HG03439 (cell line): ENCODE measurements around the gene FBXO34.

Experiments
- ATAC-seq: cut with Tn5 transposase; IDR thresholded peaks from one replicate; pipeline ENCODE4 v1.9.1; 2021; ENCODE audit warnings: mild to moderate bottlenecking, moderate library complexity; ENCODE audit not compliant: unreplicated experiment

FBXO34 gene, protein sequence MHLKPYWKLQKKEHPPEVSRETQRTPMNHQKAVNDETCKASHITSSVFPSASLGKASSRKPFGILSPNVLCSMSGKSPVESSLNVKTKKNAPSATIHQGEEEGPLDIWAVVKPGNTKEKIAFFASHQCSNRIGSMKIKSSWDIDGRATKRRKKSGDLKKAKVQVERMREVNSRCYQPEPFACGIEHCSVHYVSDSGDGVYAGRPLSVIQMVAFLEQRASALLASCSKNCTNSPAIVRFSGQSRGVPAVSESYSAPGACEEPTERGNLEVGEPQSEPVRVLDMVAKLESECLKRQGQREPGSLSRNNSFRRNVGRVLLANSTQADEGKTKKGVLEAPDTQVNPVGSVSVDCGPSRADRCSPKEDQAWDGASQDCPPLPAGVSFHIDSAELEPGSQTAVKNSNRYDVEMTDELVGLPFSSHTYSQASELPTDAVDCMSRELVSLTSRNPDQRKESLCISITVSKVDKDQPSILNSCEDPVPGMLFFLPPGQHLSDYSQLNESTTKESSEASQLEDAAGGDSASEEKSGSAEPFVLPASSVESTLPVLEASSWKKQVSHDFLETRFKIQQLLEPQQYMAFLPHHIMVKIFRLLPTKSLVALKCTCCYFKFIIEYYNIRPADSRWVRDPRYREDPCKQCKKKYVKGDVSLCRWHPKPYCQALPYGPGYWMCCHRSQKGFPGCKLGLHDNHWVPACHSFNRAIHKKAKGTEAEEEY

DNA sequence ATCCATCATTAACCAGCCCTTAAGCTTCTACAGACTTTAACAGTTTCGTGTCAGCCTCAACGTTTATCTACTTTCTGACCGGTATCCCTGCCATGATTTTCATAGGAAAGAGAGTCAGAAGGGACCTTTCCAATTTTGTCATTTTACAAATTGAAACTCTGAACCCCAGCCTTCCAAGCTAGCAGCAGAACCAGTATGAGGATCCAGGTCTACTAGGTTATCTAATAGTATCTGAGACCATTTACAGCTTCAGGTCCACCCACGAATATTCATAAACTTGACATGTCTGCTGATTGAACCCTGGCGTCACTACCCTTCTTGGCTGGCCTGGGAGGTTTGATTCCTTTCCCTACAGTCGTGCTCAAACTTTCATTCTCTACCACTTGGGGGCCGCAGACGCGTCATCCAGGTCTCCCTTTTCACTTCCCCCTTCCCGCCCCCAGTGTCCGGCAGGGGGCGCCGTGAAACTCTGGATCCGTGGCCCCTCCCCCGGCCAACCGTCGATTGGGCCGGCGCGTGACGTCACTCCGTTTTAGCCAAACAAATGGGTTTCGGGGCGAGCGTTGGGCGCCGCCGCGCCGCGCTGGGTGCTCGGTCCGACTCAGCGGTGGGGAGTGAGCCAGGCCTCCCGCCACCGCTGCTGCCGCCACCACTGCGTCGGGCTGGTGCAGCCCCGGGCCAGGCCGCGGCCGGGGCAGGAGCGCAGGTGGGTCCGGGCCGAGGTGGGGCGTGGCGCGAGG is at the start of gene FBXO34:
Gene FBXO34 (plus strand): TSS at position 590 of the 740 bp plus-strand sequence. CDS start 78,970 bp downstream, outside the sequence.
- peak; percentile 84 for ATAC-seq

DNA sequence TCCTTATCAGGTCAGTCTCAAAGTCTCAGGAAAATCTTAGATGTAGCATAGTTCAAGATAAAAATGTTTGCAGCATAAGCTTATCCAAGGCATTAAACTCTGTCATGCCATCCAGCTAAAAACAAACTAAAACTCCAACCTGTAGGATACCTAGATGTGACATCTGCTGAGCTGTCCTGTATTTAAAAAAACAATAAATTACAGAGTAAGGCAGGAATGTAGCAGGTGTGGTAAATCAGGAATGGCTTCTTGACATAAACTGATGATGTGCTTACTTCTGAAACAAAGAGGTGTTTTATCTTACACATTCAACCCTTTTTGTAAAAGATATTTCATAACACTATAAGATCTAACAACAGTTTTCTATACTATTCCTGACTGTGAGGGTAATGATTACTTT is 49.3 kb upstream of the FBXO34 start:
- ATAC-seq = no peak

DNA sequence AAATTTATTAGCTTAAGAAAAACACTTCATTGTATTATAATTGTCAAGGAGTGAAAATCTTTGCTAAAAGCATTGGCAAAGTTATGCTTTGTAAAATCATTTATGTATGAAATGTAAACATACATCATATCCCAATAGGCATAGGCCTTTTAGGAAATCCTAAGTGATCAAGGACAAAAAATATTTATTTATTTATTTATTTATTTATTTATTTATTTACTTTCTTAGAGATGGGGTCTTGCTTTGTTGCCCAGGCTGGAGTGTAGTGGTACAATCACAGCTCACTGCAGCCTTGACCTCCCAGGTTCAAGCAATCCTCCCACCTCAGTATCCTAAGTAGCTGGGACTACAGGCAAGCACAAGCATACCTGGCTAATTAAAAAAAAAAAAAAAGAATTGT is 47.9 kb upstream of the FBXO34 start:
- no peak for ATAC-seq

DNA sequence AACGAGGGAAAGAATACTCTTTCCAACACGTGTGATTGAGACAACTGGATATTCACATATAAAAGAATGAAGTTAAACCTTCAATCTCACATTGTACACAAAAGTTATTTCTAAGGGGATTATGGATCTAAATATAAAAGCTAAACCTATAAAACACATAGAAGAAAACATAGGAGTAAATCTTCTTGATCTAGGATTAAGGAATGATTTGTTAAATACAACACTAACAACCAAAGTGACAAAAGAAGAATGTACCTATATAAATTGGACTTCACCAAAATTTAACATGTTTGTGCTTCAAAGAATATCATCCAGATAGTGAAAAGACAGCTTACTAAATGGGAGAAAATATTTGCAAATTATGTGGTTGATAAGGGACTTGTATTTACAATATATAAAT is 43.0 kb upstream of the FBXO34 start:
- ATAC-seq = no peak

DNA sequence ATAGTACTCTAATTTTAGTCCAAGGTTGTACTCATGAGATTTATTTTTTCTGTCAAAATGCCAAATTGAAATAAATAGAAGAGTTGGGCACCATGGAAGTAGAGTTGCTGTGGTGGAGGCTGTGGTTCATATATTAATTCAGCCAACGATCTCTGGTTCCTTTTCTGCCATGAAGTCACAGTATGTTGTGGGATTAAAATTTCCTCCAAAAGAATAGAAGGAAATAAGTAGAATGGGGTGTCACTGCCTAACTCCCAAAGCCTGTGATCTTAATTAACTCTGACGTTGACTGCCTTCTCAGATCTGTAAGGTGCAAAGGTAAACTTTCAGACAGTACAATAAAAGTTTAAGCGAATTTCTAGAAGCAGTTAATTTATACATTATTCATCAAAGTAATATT is 37.6 kb upstream of the FBXO34 start:
- no peak for ATAC-seq

DNA sequence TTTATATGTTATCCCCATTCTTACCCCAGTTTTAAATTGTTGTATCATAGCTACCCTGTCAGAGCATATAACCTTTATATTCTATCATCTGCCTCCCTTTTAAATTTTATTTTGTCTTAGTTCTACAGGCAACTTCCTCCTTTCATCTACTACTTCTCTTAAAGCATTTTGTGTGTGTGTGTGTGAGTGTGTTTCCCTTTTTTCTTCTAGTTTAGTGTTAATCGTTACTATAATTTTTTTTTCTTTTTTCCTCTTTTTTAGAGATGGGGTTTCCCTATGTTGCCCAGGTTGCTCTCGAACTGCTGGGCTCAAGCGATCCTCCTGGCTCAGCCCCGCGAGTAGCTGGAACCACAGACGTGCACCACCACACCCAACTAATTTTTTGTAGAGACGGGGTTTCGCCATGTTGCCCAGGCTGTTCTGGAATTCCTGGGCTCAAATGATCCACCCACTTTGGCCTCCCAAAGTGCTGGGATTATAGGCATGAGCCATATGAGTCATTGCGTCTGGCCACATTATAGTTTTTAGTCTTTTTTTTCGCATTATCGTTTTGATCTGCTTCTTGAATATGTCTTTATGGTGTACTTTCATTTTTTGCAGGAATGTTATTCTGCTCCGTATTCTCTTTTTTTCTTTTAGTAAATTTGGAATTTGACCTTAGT is 33.1 kb upstream of the FBXO34 start:
- no peak for ATAC-seq

DNA sequence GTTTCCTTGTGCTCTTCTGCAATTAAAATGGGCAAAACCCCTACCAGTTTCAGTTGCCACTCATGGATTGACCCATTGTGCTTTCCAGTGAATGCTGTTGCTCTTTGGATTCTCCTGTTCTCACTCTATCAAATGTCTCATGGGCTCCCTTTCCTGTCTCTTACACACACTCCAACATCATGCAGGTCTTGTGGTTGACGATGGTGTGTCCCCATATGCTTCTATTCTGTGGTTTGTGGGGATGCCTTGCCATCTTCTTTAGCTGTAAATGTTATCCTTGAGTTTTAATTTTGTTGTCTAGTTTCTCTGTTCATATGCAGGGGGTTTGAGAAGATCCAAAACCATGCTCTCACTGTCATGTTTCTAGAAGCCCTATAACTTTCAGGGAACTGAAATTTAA is 31.9 kb upstream of the FBXO34 start:
- ATAC-seq = no peak

DNA sequence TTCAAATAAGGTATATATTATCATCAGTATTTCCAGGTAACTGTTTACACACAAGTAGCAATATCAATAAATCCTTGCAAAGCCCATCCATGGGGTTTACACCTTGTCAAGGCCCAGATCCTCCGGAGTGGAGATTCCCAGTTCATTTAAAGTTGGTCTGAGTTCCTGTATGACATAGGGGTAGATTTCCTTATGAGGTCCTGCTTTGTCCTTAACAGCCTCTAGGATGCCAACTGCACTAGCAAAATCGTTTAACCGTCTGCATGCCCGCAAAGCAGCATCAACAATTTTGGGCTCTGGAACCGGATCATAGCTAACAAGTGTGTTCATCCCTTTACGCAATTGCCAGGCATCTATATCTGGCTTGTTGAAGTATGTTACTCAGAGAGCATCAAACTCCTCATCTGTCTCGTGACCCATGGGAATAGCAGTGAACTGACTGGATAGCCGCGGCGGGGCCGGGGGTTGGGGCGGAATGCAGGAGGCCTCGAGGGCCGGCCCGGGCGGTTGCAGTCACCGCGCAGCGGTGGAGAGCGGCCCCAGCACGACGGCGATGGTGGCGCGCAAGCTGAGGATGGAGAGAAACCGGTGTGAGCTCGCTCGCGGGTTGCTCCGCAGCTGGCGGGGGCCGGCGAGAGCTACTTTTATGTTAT is 30.6 kb upstream of the FBXO34 start:
- no peak for ATAC-seq

DNA sequence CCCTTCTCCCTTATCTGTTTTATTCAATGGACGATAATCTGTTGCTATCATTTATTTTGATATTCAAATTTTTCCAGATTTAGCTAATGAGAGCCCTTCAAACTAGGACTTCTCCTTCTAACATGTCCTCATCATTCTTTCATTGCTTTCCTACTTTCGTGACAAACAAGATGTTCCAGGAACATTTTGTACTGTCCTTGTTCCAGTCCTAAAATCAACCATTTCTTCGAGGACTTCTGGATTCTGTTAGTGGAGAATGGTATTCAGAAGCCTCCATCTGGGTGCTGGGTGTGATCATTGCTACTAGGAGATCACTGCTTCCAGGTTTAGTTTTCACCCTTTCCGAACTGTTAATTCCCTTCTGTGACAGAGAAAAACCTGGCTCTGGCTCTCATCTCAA is 29.5 kb upstream of the FBXO34 start:
- no peak for ATAC-seq

DNA sequence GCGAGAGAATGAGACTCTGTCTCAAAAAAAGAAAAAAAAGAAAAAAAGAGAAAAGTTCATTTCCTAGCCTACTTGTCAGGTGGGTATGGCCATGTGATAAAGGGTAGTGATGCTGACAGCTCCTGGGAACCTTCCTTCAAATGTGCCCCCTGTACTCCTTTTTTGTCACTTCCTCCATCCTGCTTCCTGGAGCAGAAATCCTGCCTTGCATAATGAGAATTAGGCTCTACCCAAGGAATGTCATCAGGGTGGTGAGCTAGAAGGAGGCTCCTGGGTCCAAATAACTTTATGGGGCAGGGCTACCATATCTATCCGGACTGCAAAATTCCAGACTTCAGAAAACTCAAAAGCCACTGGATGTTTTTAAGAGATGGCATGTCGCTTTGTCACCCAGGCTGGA is 27.8 kb upstream of the FBXO34 start:
- ATAC-seq = no peak

DNA sequence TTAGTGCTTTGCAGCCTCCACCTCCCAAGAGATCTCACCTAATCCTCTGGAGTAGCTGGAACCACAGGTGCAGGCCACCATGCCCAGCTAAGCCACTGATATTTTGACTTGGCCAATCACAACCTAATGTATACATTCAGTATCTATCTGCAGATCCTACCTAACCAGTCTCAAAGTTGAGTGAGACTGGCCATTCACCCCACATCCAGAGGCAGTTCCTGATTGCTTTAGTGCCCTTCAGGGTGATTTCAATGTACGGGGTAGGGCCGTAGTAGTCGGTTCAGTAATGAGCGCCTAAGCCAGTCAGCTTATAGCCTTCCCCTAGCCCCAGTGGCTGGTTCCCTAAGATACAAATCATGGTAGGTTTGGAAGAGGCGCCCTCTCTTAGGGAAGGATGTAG is 27.4 kb upstream of the FBXO34 start:
- ATAC-seq = no peak

DNA sequence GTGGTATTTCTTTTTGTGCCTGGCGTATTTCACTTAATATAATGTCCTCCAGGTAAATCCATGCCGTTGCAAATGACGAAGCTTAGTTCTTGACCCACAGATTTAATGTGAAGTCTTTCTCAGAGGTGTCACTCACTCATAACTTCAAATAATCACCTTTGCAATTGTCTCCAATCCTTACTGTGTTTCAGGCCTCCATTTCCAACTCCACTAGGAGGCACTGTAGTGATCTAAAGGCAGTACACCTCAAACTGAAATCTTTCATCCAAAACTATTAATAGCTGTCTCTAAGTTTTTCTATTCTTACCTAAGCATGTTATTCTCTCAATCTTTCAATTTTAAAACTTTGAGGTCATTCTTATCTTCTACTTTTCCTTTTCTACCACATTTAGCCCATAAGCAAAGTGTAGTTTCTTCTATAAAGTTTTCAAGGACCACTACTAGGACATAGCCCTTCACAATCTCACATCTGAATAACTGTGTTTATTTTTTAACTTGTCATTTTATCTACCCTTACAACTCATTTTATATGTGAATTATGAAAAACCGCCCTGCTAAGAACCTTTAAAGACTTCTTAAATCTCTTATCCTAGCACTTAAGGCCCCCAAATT is 25.5 kb upstream of the FBXO34 start:
- ATAC-seq = no peak

DNA sequence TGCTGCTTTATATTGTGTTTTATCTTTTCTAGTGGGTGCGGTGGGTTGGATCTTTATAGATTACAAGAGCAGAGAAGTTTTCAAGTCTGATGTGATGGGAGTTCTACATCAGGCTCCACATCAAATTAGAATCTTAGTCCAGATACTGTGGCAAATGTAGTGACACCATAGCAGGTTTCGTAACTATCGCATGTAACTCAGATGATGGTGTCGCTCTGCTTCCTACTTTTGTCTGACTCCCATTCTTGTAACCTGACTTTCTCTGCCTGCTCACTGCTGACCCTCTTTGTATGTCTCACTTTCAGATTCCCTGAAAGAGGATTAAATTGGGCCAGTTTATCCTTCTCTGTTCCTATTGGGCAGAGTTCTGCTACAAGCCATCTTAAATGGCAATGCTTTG is 22.8 kb upstream of the FBXO34 start:
- no peak for ATAC-seq

DNA sequence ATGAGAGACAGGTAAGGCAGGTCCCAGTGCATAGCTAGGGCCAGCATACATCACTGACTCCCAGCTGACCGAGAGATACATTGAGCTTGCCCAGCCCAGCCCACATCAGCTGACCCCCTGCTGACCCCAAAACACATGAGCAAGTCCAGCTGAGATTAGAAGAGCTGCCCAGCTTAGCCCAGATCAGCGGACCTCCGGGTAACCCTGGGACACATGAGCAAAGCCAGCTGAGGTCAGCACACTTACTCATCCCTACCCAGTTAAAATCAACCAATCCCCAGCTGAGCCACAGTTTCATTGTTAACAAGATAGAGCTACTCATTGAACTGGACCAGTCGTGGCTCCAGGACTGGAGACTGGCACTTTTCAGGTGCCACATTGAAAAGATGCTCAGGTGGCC is 21.8 kb upstream of the FBXO34 start:
- ATAC-seq = no peak

DNA sequence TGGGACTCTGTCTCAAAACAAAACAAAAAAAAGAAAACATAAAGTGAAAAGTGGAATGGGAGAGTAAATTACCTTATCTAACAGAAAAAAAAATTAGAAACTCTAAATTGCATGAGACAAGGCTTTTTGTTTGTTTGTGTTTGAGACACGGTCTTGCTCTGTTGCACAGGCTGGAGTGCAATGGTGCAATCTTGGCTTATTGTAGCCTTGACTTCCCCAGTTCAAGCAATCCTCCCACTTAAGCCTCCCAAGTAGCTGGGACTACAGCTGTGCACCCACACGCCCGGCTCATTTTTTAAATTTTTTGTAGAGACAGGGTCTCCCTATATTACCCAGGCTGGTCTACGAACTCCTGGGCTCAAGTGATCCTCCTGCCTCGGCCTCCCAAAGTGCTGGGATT is 17.9 kb upstream of the FBXO34 start:
- no peak for ATAC-seq

DNA sequence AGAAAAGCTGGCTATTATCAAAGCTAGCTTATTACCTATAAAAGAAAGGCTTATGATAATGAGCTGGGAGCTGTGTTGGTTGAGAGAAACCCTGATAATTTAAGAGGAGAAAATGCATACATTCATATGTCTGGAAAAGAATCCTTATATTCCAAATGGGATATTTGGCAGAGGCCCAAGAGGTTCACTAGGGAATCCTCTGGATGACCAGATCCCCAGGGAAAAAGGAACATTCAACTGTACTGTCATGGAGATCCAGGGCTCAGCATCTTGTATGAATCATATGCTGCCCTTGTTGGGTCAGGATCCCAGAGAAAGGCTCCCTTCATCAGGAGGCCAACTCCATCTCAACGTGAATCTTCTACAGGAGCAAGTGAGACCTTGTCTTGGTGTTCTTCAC is 16.6 kb upstream of the FBXO34 start:
- ATAC-seq = no peak

DNA sequence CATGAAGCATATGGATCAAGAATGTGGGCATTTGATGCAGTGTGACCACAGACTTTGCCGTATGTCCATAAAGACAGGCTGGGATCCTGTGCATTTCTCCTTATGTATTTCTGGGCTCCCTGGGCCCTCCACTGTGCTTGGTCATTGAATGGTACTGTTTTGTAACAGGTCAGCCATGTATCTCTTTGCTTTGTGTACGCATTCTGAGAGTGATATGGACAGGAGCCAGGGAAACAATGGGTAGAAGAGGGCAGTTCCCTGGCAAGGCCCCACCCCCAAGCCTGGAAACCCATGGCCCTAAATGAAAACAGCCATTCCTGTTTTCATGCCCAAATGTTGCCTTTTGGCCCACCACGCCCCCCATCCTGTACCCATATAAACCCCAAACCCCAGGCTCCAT is 15.2 kb upstream of the FBXO34 start:
- no peak for ATAC-seq

DNA sequence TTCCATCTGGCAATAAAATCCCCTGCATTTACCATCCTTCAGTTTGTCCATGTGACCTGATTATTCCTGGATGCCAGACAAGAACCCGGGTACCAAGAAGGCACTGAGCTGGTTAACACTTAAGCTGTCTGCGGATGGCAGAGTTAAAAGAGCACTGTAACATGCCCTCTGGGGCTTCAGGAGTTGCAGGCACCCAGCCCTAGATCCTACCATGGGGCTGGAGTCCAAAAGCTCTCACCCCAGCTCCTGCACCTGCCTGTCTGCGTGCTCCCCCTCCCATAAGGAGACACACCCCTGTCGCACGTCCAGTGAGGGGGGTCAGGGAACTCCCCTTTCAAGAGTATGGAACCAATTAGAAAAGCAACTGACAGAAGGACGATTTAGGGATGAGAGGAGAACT is 14.6 kb upstream of the FBXO34 start:
- no peak for ATAC-seq

DNA sequence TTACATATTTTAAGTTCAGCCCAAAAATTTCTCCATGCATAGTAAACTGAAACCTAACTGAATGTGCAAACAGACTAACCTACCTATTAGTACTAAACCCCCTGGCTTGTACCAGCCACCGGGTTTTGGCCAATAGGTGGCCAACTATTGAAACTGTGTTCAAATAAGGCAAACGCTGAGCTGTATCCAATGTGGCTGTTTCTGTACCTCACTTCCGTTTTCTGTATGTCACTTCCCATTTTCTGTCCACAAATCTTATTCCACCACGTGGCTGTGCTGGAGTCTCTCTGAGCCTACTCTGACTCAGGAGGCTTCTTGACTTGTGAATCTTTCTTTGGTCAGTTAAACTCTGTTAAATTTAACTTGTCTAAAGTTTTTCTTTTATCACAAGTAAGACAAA is 6.0 kb upstream of the FBXO34 start:
- ATAC-seq = no peak

DNA sequence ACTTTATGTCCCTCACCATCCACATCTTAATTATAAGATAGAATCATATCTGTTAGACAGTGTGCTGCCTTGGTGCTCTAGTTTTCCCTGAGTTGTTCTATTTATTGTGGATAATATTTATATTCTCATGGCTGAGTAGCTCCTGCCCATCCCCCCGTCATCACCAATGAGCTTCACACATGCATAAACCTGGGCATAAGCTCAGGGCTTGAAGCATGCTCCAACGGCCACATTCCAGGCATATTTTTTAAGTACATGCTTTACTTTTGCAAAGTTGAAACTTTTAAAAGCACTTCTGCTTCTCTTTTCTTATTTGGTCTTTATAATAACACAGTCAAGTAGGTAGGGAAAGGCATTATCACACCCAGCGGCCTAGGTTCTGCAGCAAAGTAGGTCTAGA is 3.4 kb upstream of the FBXO34 start:
- no peak for ATAC-seq
